Measurements from ENCODE around the gene KCTD15.

DNA sequence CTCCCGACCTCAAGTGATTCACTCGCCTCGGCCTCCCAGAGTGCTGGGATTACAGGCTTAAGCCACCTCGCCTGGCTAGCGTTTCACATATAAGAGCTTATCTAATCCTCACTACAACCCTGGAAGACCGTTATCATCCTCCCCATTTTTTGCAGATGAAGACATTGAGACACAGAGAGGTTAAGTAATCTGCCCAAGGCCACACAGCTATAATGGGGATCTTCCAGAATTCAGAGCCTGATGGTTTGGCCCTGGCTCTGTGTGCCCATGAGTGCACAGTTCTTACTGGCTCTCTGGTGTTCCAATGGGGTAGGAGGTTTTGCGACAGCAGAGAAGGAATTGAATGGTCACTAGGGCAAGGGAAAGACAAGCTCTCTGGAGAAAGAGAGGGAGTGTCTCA lies 16.8 kb upstream of the KCTD15 start:
- TF ChIP-seq, protein P1, sequence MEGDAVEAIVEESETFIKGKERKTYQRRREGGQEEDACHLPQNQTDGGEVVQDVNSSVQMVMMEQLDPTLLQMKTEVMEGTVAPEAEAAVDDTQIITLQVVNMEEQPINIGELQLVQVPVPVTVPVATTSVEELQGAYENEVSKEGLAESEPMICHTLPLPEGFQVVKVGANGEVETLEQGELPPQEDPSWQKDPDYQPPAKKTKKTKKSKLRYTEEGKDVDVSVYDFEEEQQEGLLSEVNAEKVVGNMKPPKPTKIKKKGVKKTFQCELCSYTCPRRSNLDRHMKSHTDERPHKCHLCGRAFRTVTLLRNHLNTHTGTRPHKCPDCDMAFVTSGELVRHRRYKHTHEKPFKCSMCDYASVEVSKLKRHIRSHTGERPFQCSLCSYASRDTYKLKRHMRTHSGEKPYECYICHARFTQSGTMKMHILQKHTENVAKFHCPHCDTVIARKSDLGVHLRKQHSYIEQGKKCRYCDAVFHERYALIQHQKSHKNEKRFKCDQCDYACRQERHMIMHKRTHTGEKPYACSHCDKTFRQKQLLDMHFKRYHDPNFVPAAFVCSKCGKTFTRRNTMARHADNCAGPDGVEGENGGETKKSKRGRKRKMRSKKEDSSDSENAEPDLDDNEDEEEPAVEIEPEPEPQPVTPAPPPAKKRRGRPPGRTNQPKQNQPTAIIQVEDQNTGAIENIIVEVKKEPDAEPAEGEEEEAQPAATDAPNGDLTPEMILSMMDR (IDR thresholded peaks at IDR 0.05): no peak
- no peak for TF ChIP-seq POLR2A (IDR thresholded peaks at IDR 0.05)
- no peak for TF ChIP-seq EP300 (IDR thresholded peaks at IDR 0.05)

Data from tibial nerve (tissue), 4 donors.